NCI-H1092 (cell line): ENCODE data around the gene RXRA.

Experiments used
- DNase-seq: peaks from one replicate; lab custom pipeline; 2025; lab: John Stamatoyannopoulos, UW

The RXRA gene

GRCh38 chr9:134324359-134325095 is 1.7 kb upstream of the RXRA start:
- no peak for DNase-seq

GRCh38 chr9:134325096-134325812 is 1.0 kb upstream of the RXRA start:
- DNase-seq = no peak

- no peak for DNase-seq
These were observed 708 bp downstream of the RXRA start for GRCh38 chr9:134326724-134327601.

GRCh38 chr9:134327671-134328231 is 1.5 kb downstream of the RXRA start:
- no peak for DNase-seq

GRCh38 chr9:134328341-134328840 is 2.1 kb downstream of the RXRA start:
- no peak for DNase-seq

- DNase-seq = no peak
These were observed 2.8 kb downstream of the RXRA start for GRCh38 chr9:134328841-134329575.

GRCh38 chr9:134329576-134329855 is 3.3 kb downstream of the RXRA start:
- DNase-seq = no peak

- no peak for DNase-seq
These were observed 3.6 kb downstream of the RXRA start for GRCh38 chr9:134329886-134330285.

DNA sequence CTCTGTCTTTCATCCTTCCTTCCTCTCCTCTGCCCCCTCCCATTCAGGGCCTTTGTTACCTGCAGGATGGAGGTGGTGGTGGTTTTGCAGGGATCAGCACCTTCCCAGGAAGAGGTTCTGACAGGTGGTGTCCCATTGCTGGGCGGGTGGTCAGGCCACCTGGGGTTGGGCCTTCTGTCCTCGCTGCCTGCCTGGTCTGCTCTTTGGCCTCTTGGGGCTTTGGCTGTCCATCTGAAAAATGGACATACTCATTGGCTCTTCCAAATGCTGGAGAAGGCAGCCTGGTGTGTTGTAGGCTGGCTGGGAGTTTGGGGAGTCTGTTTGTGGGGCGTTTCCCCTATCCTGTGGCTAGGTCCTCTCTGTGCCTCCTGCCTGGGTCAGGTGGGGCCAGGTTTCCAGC is 4.3 kb downstream of the RXRA start:
- DNase-seq = no peak

- DNase-seq = no peak
These were observed 5.2 kb downstream of the RXRA start for GRCh38 chr9:134331186-134332025.

DNA sequence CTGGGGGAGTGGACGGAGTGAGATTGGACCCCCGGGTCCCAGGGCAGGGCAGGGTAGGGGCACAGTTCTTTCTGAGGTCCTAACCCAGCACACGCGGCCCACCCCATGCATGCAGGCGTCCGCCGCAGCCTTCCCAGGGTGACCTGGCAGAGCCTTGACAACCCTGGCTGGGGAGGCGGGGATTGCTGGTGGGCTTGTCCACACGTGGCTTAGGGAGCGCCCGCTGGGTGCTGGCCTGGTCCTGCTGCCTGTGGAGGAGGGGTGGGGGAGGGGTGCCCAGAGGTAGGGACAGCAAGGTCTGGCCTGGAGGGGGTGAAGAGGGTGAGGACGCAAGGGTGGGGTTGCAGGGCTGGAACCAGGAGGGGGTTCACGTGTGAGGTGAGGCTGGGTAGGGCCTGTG is 6.0 kb downstream of the RXRA start:
- DNase-seq = no peak

GRCh38 chr9:134332841-134333233 is 6.6 kb downstream of the RXRA start:
- DNase-seq = no peak

DNA sequence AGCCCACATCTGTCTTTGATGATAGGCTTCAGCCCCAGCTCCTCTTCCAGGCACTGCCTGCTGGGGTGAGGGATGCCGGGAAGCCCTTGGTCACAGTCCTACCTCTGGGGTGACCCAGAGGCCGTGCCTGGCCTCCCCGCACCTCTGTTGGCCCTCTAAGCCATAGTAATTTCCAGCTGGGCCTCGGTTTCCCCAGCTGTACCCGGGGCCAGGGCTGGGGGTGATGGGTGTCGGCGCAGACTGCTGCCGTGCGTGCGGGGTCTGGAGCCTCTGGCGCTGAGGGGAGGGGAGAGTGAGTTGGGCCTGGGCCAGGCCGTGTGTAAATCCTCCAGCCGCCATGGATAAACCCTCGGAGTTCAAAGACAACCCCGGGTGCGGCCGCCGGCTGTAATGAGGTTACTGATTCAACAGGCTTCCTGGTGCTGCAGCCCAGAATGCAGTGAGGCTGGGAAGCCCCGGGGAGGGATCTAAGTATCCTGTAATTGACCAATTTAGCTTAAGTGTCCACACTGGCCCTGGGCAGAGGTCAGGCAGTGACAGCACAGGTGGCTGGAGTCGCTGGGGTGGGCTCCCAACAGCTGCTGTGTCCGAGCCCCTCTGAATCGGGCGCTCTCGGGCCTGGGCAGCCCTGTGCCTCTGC is 7.1 kb downstream of the RXRA start:
- DNase-seq = peak; percentile 18

DNA sequence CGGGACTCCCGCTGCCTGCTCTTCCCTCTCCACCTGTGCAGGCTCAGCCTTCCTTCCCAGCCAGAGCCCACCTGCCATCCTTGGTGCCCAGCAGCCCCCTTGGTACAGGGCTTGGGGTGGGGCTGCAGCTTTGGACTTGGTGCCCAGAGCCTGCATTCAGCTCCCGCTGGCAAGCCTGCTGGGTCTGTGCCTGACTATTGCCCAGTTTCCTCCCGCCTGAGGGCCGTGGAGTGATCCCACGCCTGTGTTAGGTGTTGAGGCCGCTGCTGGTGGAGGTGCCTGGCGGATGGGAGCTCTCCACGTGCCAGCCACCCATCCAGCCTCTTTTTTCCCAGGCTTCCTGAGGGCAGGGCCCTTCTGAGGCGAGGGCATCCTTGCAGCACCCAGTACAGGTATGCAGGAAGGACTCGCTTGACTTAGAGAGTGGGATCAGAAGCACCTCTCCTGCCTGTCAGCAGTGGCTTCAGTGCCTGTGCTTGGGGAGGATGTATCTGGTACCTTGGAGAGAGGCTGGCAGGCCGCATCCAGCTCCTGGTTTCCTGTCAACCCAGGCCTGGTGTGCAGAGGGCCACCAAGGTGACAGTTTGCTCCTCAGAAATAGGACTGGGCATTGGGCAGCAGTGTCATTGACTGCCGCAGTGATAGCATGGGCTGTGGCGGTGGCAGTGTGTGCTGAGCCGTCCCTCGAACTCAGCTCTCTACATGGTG is 7.8 kb downstream of the RXRA start:
- DNase-seq = no peak

GRCh38 chr9:134335061-134335460 is 8.8 kb downstream of the RXRA start:
- DNase-seq = no peak

DNA sequence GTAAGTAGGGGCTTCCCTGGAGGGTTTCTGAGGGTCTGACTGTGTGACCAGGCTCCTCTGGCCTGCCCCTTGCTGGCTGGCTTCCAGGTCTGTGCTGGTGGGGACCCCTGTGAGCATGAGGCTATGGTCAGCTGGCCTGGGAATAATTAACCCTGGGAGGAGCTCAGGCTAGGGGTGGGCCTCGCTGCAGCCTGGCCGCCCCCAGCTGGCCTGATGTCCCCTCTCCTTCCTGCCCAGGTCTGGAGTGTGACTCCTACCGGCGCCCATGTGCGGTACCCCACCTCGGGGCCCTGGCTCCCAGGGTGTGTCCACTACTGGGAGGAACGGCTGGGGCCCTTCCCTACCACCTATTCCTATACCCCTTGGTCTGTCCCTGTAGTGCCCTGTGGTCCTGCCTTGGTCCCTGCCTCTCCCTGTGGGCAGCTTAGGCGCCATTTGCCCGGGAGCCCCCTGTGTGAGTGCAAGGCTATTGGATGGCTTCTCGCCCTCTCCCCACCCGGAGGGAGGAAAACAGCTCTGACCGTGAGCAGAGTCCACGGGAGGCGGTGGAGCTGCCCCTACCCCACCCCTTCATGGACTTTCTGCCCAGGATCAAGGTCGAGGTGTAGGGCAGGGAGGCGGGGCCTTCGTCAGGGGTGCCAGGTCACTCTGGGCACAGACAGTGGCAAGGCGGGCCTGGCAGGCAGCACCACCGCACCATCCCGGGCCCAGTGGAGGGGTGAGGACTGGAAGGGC is 9.4 kb downstream of the RXRA start:
- DNase-seq = no peak

DNA sequence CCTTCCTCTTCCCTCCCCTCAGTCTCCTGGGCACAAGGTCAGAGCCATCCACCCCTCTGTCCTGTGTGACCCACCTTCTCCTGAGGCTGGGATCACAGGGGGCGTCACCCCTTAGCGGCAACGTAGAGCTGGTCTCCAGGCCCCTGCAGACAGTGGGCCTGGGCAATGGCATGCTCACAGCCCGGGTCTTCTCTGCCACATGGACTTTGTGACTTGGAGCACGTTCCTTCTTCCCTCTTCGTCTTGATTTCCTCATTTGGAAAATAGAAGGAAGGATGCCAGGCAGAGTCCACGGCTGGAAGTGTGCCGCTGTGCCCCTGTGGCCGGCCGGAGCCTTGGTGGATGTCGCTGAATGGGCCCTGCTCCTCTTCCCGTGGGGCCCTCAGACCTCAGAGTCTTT is 10.0 kb downstream of the RXRA start:
- DNase-seq = no peak

DNA sequence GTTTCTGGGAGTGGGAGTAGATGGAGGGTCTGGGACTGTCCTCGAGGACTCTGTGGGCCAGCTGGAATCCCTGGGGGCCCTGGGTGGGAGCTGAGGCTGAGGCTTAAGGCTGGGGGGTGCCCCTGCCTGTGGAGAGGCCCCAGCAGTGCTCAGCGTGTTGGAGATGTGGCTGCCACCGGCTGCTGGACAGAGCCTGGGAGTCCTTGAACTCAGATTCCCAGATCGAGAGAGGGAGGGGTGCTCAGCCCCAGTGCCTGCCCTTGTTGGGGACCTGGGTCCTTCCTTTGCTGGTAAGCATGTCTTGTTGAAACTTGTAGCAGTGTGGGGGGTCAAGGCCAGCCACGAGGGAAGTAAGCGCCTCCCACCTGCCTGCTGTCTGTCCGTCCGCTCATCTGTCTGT is 10.7 kb downstream of the RXRA start:
- no peak for DNase-seq

- no peak for DNase-seq
These were observed 11.2 kb downstream of the RXRA start for GRCh38 chr9:134337469-134337868.
